Suprapubic skin (tissue), 4 donors: ENCODE data around the gene ACOT7. TPM values are rescaled to one million over a fixed set of nuclear protein-coding genes. Genes with fewer than 3 reads are reported as not detected.

Source experiments
- DNase-seq, 2 donors: peaks; one replicate each; pipeline ENCODE4 v3.0.0-alpha.2; 2019; ENCODE audit warnings: low spot score in 2 of 2
- H3K27ac ChIP-seq: fragments of 200-600 bp; sonication (generic); one replicate; pipeline ENCODE4 v1.5.1; 2019
- H3K27me3 ChIP-seq: fragments of 200-600 bp; sonication (generic); one replicate; pipeline ENCODE4 v1.5.1; 2019
- H3K36me3 ChIP-seq: fragments of 200-600 bp; sonication (generic); one replicate; pipeline ENCODE4 v1.5.1; 2019
- H3K4me1 ChIP-seq: fragments of 200-600 bp; sonication (generic); one replicate; pipeline ENCODE4 v1.5.1; 2019
- H3K4me3 ChIP-seq: fragments of 200-600 bp; sonication (generic); one replicate; pipeline ENCODE4 v1.5.1; 2019; ENCODE audit warnings: mild to moderate bottlenecking
- H3K9me3 ChIP-seq: fragments of 200-600 bp; sonication (generic); one replicate; pipeline ENCODE4 v1.5.1; 2019
- CTCF ChIP-seq, 2 donors: fragments of 200-600 bp in 1 of 2; fragments of 450-650 bp in 1 of 2; sonication (generic) in 1 of 2; IDR thresholded peaks; one replicate each; pipeline ENCODE4 v1.5.1; 2016 to 2019; ENCODE audit warnings: antibody characterized with exemption in 2 of 2, mild to moderate bottlenecking in 1 of 2, moderate library complexity in 1 of 2
- EP300 ChIP-seq: sonication (generic); formaldehyde crosslinking; IDR thresholded peaks from one replicate; pipeline ENCODE4 v1.6.1; 2017; ENCODE audit warnings: antibody characterized with exemption
- POLR2A ChIP-seq, 2 donors: fragments of 450-650 bp; IDR thresholded peaks; one replicate each; pipeline ENCODE4 v1.6.1; 2017; ENCODE audit warnings: antibody characterized with exemption in 2 of 2, mild to moderate bottlenecking in 2 of 2, moderate library complexity in 2 of 2
- POLR2AphosphoS5 ChIP-seq, 3 donors: sonication (generic); formaldehyde crosslinking; IDR thresholded peaks; one replicate each; pipeline ENCODE4 v1.6.1; 2017; ENCODE audit warnings: antibody characterized with exemption in 3 of 3
- WGBS: methylation state at CpG from one replicate; pipeline ENCODE4 v1.1.5; 2018; 5-methylcytosine and 5-hydroxymethylcytosine counted together
- total RNA-seq, 4 donors: library from RNA; depleted of rRNA; stranded (reverse); fragments of >200 nt; gene quantifications; one replicate each; pipeline ENCODE4 v1.1.0, GENCODE V29; 2016

Gene ACOT7
- total RNA-seq, 4 donors from 2014 or later, result 8.4 to 40.5 (median 26.7) TPM

GRCh38 chr1:6239950-6240768 lies 153.4 kb downstream of the ACOT7 start:
- peaks cover 61% of the 10 kb centered on the region for H3K27me3 ChIP-seq

GRCh38 chr1:6239213-6239752 lies 154.3 kb downstream of the ACOT7 start:
- Histone ChIP-seq H3K4me3 (no peak overlapping the region), H3K4me1 (peaks cover 30% of the 10 kb centered on the region), H3K27me3 (peaks cover 52% of the 10 kb centered on the region), H3K27ac (no peak overlapping the region), H3K36me3 (no peaks in the 10 kb centered on the region), H3K9me3 (no peaks in the 10 kb centered on the region)
- no peak for DNase-seq
- WGBS, result 65% methylated on average over 7 of the region's 7 CpGs
- TF ChIP-seq POLR2A (IDR thresholded peaks at IDR 0.05), result no peak
- TF ChIP-seq POLR2AphosphoS5 (IDR thresholded peaks at IDR 0.05), result no peak
- TF ChIP-seq CTCF (IDR thresholded peaks at IDR 0.05), result no peak
- no peak for TF ChIP-seq EP300

More at GRCh38 chr1:6239950-6240768, 153.4 kb downstream of the ACOT7 start:
- no peak for TF ChIP-seq POLR2AphosphoS5 (IDR thresholded peaks at IDR 0.05)
- TF ChIP-seq POLR2A (IDR thresholded peaks at IDR 0.05), result no peak
- DNase-seq, result no peak
- no peaks in the 10 kb centered on the region for H3K9me3 ChIP-seq
- H3K36me3 ChIP-seq, result no peaks in the 10 kb centered on the region
- no peak overlapping the region for H3K27ac ChIP-seq
- no peak overlapping the region for H3K4me3 ChIP-seq
- WGBS, result 63% methylated on average over 17 of the region's 17 CpGs
- peaks cover 27% of the 10 kb centered on the region for H3K4me1 ChIP-seq

- Histone ChIP-seq H3K27ac (no peak overlapping the region), H3K9me3 (no peaks in the 10 kb centered on the region), H3K27me3 (peaks cover 30% of the 10 kb centered on the region), H3K4me3 (no peak overlapping the region), H3K36me3 (peaks cover 13% of the 10 kb centered on the region), H3K4me1 (peaks cover 27% of the 10 kb centered on the region)
- no peak for DNase-seq
- TF ChIP-seq POLR2A (IDR thresholded peaks at IDR 0.05) (no peak), EP300 (no peak), CTCF (IDR thresholded peaks at IDR 0.05) (no peak), POLR2AphosphoS5 (IDR thresholded peaks at IDR 0.05) (no peak)
- 88% methylated on average over 4 of the region's 4 CpGs for WGBS
Observed at GRCh38 chr1:6237093-6237492, 156.5 kb downstream of the ACOT7 start.

GRCh38 chr1:6235296-6235677 lies 158.3 kb downstream of the ACOT7 start:
- H3K9me3 ChIP-seq, result no peaks in the 10 kb centered on the region
- TF ChIP-seq CTCF (IDR thresholded peaks at IDR 0.05), result no peak
- TF ChIP-seq POLR2AphosphoS5 (IDR thresholded peaks at IDR 0.05), result no peak
- no peak for TF ChIP-seq POLR2A (IDR thresholded peaks at IDR 0.05)
- TF ChIP-seq EP300, result no peak
- H3K4me3 ChIP-seq, result peak overlapping the region; percentile 60
- WGBS, result 2% methylated on average over 9 of the region's 30 CpGs
- peak overlapping the region; percentile 72 for H3K27ac ChIP-seq
- H3K27me3 ChIP-seq, result peaks cover 14% of the 10 kb centered on the region
- H3K36me3 ChIP-seq, result peaks cover 28% of the 10 kb centered on the region
- DNase-seq, result no peak
- H3K4me1 ChIP-seq, result peaks cover 20% of the 10 kb centered on the region

- Histone ChIP-seq H3K27ac (no peak overlapping the region), H3K9me3 (no peaks in the 10 kb centered on the region), H3K27me3 (peaks cover 8% of the 10 kb centered on the region), H3K36me3 (peaks cover 32% of the 10 kb centered on the region), H3K4me3 (peak overlapping the region; percentile 60), H3K4me1 (peaks cover 20% of the 10 kb centered on the region)
- WGBS, result 48% methylated on average over 20 of the region's 20 CpGs
- no peak for TF ChIP-seq POLR2A (IDR thresholded peaks at IDR 0.05)
- no peak for TF ChIP-seq EP300
- no peak for TF ChIP-seq CTCF (IDR thresholded peaks at IDR 0.05)
- TF ChIP-seq POLR2AphosphoS5 (IDR thresholded peaks at IDR 0.05), result no peak
- no peak for DNase-seq
Observed at GRCh38 chr1:6234502-6235295, 158.9 kb downstream of the ACOT7 start.
